Stomach (tissue), 19 donors: Measurements from ENCODE around the gene GOT2. TPM values are rescaled to one million over a fixed set of nuclear protein-coding genes. Genes with fewer than 3 reads are reported as not detected.
"Not testable (repeated sequence)": the region's sequence is repeated elsewhere in the genome, so short reads cannot be mapped to it uniquely, and the experiment has no call there.

ENCODE experiments used
- DNase-seq, 2 donors: peaks; one replicate each; pipeline versions ENCODE4 v3.0.0 to v3.0.0-alpha.2; 2013 to 2019
- H3K27ac ChIP-seq, 5 donors: fragments of 200-600 bp in 4 of 5; sonication (generic) in 4 of 5; one replicate each; pipeline ENCODE4 v1.5.1; 2013 to 2019; ENCODE audit warnings: mild to moderate bottlenecking in 1 of 5, moderate library complexity in 1 of 5
- H3K27me3 ChIP-seq, 3 donors: fragments of 200-600 bp; sonication (generic); one replicate each; pipeline ENCODE4 v1.5.1; 2017 to 2019; ENCODE audit warnings: mixed run types in 1 of 3
- H3K36me3 ChIP-seq, 4 donors: fragments of 200-600 bp; sonication (generic); 1 replicate in 3 of 4; 2 replicates in 1 of 4; pipeline ENCODE4 v1.5.1; 2016 to 2019
- H3K4me1 ChIP-seq, 4 donors: fragments of 200-600 bp; sonication (generic); one replicate each; pipeline ENCODE4 v1.5.1; 2016 to 2019
- H3K4me3 ChIP-seq, 4 donors: fragments of 200-600 bp; sonication (generic) in 3 of 4; one replicate each; pipeline ENCODE4 v1.5.1; 2016 to 2019; ENCODE audit warnings: mild to moderate bottlenecking in 1 of 4
- H3K9me3 ChIP-seq, 4 donors: fragments of 200-600 bp; sonication (generic); one replicate each; pipeline ENCODE4 v1.5.1; 2016 to 2019
- EP300 ChIP-seq: sonication (generic); formaldehyde crosslinking; IDR thresholded peaks from one replicate; pipeline ENCODE4 v1.6.1; 2017; ENCODE audit warnings: antibody characterized with exemption
- POLR2A ChIP-seq, 4 donors: fragments of 450-650 bp; IDR thresholded peaks; one replicate each; pipeline ENCODE4 v1.6.1; 2016; ENCODE audit warnings: antibody characterized with exemption in 4 of 4, control low read depth in 2 of 4, mild to moderate bottlenecking in 1 of 4, moderate library complexity in 1 of 4
- POLR2AphosphoS5 ChIP-seq, 3 donors: sonication (generic); formaldehyde crosslinking; IDR thresholded peaks; one replicate each; pipeline ENCODE4 v1.6.1; 2016; ENCODE audit warnings: antibody characterized with exemption in 3 of 3
- WGBS, 5 donors: extraction: QIAGEN DNeasy Blood & Tissue Kit in 3 of 5; methylation state at CpG; one replicate each; pipeline versions ENCODE4 v1.1.5 to v1.1.7; 2013 to 2018; 5-methylcytosine and 5-hydroxymethylcytosine counted together
- intact Hi-C: fragments of 100-400 bp; cut with DNase I; formaldehyde crosslinking; loops from one replicate; pipeline ENCODE4 v1.15.1; 2023; ENCODE audit warnings: low total_unique reads
- long read RNA-seq, 10 donors: transcript quantifications; one replicate each; lab custom pipeline, GENCODE V29; 2026
- polyA plus RNA-seq, 3 donors: library from polyadenylated mRNA; stranded (reverse); fragments of 200-250 nt; gene quantifications; one replicate each; pipeline ENCODE4 v1.2.3, GENCODE V29; 2013
- total RNA-seq, 5 donors: library from RNA; depleted of rRNA; stranded (reverse); fragments of >200 nt; gene quantifications; one replicate each; pipeline versions ENCODE4 v1.1.0 to v1.2.3, GENCODE V29; 2014 to 2016
- TF ChIP-seq, protein P1 (sequence below), 7 experiments: fragments of 450-650 bp in 4 of 7; fragments of 200-600 bp in 3 of 7; sonication (generic) in 3 of 7; IDR thresholded peaks; one replicate each; pipeline ENCODE4 v1.5.1; 2016 to 2019; ENCODE audit warnings: antibody characterized with exemption in 7 of 7, control low read depth in 2 of 7, mild to moderate bottlenecking in 1 of 7
- donor health status: healthy with polysubstance abuse.
- donor health status: Bipolar disorder and iron deficiency.
- donor health status: healthy.

The GOT2 gene
- total RNA-seq, result 10 to 100 TPM; 45.7 to 96.9 (median 72.9) TPM
- polyA plus RNA-seq, result 10 to 100 TPM; 43.7 to 60.3 (median 52.2) TPM
- long read RNA-seq, donor 1, partial matches to known transcripts, result 0 of 4 reads
- long read RNA-seq, donor 1, other reads (novel, unspliced or antisense), result 0 of 4 reads
- long read RNA-seq, donor 2, transcript GOT2-201 (10 exons, 2,462 nt), result major isoform, 13 of 15 reads
- long read RNA-seq, donor 2, partial matches to known transcripts, result 0 of 15 reads
- long read RNA-seq, donor 2, other reads (novel, unspliced or antisense), result 0 of 15 reads
- long read RNA-seq, donor 3, transcript GOT2-201 (10 exons, 2,462 nt), result major isoform, 11 of 11 reads
- long read RNA-seq, donor 3, partial matches to known transcripts, result 0 of 11 reads
- long read RNA-seq, donor 3, other reads (novel, unspliced or antisense), result 0 of 11 reads
- long read RNA-seq, donor 4, partial matches to known transcripts, result 0 of 1 reads
- long read RNA-seq, donor 4, other reads (novel, unspliced or antisense), result 0 of 1 reads
- long read RNA-seq, donor 5, transcript GOT2-201 (10 exons, 2,462 nt), result major isoform, 11 of 13 reads
- long read RNA-seq, donor 5, partial matches to known transcripts, result 0 of 13 reads
- long read RNA-seq, donor 5, other reads (novel, unspliced or antisense), result 0 of 13 reads
- long read RNA-seq, donor 6, transcript GOT2-201 (10 exons, 2,462 nt), result major isoform, 31 of 81 reads
- long read RNA-seq, donor 6, partial matches to known transcripts, result 50 of 81 reads
- long read RNA-seq, donor 6, other reads (novel, unspliced or antisense), result 0 of 81 reads
- long read RNA-seq, donor 7, transcript GOT2-201 (10 exons, 2,462 nt), result major isoform, 13 of 27 reads
- long read RNA-seq, donor 7, partial matches to known transcripts, result 12 of 27 reads
- long read RNA-seq, donor 7, other reads (novel, unspliced or antisense), result 0 of 27 reads
- long read RNA-seq, donor 8, transcript GOT2-201 (10 exons, 2,462 nt), result major isoform, 13 of 14 reads
- long read RNA-seq, donor 8, partial matches to known transcripts, result 0 of 14 reads
- long read RNA-seq, donor 8, other reads (novel, unspliced or antisense), result 0 of 14 reads
- long read RNA-seq, donor 9, transcript GOT2-201 (10 exons, 2,462 nt), result major isoform, 12 of 13 reads
- long read RNA-seq, donor 9, partial matches to known transcripts, result 0 of 13 reads
- long read RNA-seq, donor 9, other reads (novel, unspliced or antisense), result 0 of 13 reads
- long read RNA-seq, donor 10, transcript GOT2-201 (10 exons, 2,462 nt), result major isoform, 6 of 6 reads
- long read RNA-seq, donor 10, partial matches to known transcripts, result 0 of 6 reads
- long read RNA-seq, donor 10, other reads (novel, unspliced or antisense), result 0 of 6 reads

DNA sequence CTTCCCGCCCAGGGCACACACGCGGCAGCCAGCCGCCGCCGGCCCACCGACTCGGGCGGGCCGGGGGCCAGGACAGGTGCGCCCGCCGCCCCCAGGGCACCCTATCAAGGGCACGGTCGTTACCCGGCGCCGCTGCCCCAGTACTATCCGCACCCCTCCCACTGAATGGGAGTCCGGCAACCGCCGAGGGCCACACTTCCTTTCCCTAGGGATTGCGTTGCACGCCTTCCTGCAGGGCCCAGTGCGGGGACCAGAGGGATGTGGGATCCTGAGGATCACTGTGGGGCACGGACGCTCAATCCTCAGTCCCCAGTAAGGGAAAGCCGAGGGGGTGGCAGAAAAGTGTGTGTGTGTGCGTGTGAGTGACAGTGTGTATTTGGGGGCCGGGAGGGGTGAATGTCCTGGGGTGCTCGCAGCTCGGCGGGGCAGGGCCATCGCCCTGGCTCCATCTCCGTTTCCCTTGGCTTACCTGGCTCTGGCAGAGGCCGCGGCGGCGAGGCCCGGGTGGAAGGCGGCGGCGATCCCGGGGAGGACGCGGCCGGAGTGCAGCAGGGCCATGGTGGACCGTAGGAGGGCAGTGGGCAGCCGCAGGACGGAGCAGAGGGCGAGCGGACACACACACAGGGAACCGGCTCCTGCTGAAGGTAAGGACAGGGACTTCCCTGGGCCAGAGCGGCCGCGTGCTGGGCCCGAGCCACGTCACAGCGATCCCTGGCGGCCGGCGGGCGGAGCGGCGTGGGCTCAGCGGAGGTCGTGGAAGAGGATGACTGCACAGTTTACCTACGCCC is at the start of gene GOT2:
GOT2 (minus strand) TSS at position 646 of the 788 bp plus-strand sequence; CDS start at position 558, 88 bp downstream.
- peak; percentile 83 to 96 for DNase-seq
- no peak for TF ChIP-seq EP300
- TF ChIP-seq POLR2AphosphoS5 (IDR thresholded peaks at IDR 0.05), result peak; percentile 55 to 83 (median 76)
- TF ChIP-seq, protein P1, sequence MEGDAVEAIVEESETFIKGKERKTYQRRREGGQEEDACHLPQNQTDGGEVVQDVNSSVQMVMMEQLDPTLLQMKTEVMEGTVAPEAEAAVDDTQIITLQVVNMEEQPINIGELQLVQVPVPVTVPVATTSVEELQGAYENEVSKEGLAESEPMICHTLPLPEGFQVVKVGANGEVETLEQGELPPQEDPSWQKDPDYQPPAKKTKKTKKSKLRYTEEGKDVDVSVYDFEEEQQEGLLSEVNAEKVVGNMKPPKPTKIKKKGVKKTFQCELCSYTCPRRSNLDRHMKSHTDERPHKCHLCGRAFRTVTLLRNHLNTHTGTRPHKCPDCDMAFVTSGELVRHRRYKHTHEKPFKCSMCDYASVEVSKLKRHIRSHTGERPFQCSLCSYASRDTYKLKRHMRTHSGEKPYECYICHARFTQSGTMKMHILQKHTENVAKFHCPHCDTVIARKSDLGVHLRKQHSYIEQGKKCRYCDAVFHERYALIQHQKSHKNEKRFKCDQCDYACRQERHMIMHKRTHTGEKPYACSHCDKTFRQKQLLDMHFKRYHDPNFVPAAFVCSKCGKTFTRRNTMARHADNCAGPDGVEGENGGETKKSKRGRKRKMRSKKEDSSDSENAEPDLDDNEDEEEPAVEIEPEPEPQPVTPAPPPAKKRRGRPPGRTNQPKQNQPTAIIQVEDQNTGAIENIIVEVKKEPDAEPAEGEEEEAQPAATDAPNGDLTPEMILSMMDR (IDR thresholded peaks at IDR 0.05), result peak in 5 of 7 experiments; percentile 70 to 86 (median 84)
- TF ChIP-seq POLR2A (IDR thresholded peaks at IDR 0.05), result no peak
- intact Hi-C loops, result no loop called here
- H3K27ac ChIP-seq, result peak within 1 kb of the TSS; percentile 80 to 90 (median 87)
- H3K36me3 ChIP-seq, result peaks cover 0 to 6% (median 0%) of the 10 kb centered on the region in 4 donors
- H3K4me1 ChIP-seq, result peaks cover 8 to 34% (median 26%) of the 10 kb centered on the region in 4 donors
- H3K9me3 ChIP-seq, result no peaks in the 10 kb centered on the region
- no peaks in the 10 kb centered on the region for H3K27me3 ChIP-seq
- 0 to 1% (median 1%) methylated on average over 36 to 68 of the region's 68 CpGs for WGBS, 5 donors
- peak within 1 kb of the TSS; percentile 83 to 98 (median 86) for H3K4me3 ChIP-seq

DNA sequence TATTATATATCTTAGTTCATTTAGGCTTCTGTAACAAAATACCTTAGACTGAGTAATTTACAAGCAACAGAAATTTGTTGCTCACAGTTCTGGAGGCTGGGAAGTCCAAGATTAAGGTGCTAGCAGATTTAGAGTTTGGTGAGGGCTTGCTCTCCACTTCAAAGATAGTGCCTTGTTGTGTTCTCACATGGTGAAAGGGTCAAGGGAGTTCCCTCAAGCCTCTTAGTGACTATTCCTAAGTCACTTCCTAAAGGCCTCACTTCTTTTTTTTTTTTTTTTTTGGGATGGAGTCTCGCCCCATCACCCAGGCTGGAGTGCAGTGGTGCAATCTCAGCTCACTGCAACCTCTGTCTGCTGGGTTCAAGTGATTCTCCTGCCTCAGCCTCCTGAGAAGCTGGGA is 45.2 kb upstream of the GOT2 start:
- H3K9me3 ChIP-seq, H3K36me3 ChIP-seq, H3K27ac ChIP-seq, H3K27me3 ChIP-seq, H3K4me3 ChIP-seq, intact Hi-C loops, H3K4me1 ChIP-seq, DNase-seq: not testable (repeated sequence)
- WGBS, 5 donors, result 90 to 100% (median 96%) methylated on average over 1 of the region's 1 CpG

DNA sequence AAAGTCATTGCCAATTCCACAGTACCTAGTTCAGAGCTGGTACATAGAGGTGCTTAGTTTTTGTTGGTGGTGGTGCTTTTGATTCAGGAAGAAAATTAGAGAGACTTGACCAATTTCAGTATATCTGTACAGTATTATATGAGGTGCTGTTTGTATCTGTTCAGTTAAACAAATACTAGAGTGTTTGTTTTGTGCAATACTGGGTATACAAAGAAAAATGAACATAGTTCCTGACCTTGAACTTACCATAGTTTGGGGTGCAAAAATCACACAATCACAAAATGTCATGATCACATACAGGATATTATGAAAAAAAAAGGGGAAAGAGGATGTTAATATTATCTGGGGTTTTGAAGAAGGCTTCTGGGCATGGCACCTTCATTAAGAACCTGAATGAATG is 39.8 kb upstream of the GOT2 start:
- no peak overlapping the region for H3K4me3 ChIP-seq
- no peaks in the 10 kb centered on the region for H3K36me3 ChIP-seq
- no peak overlapping the region for H3K27ac ChIP-seq
- DNase-seq, result no peak
- H3K4me1 ChIP-seq, result no peaks in the 10 kb centered on the region
- H3K9me3 ChIP-seq, result no peaks in the 10 kb centered on the region
- intact Hi-C loops, result no loop called here
- H3K27me3 ChIP-seq, result no peaks in the 10 kb centered on the region
- TF ChIP-seq POLR2A (IDR thresholded peaks at IDR 0.05) (no peak), EP300 (no peak), POLR2AphosphoS5 (IDR thresholded peaks at IDR 0.05) (no peak)
- TF ChIP-seq, protein P1 (IDR thresholded peaks at IDR 0.05), result no peak

DNA sequence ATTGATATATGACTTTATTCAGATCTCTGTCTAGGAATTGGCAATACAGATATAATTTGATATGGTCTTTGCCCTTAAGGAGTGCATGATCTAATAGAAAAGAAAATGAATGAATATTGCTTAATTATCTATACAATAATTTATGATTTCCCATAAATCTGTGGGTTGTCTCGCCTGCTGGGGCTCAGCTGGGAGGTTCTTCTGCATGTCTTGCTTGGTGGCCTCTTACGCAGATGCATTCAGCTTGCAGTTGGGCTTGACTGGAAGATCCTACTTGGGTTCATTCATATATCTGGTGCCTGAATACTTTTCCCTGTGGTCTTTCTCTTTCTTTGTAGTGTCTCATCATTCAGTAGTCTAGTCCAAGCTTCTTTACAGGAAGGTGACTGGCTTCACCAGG is 34.0 kb upstream of the GOT2 start:
- no peak for DNase-seq
- whole genome bisulfite sequencing, 5 donors, result 44 to 91% (median 71%) methylated on average over 2 of the region's 2 CpGs
- TF ChIP-seq EP300 (no peak), POLR2AphosphoS5 (IDR thresholded peaks at IDR 0.05) (no peak), POLR2A (IDR thresholded peaks at IDR 0.05) (no peak)
- TF ChIP-seq, protein P1 (IDR thresholded peaks at IDR 0.05), result no peak

More for the DNA sequence above, 34.0 kb upstream of the GOT2 start:
- H3K4me1 ChIP-seq, result no peaks in the 10 kb centered on the region
- intact Hi-C loops, result no loop called here
- H3K27ac ChIP-seq, result no peak overlapping the region
- H3K27me3 ChIP-seq, result no peaks in the 10 kb centered on the region
- no peaks in the 10 kb centered on the region for H3K9me3 ChIP-seq
- no peak overlapping the region for H3K4me3 ChIP-seq
- H3K36me3 ChIP-seq, result no peaks in the 10 kb centered on the region
